WTC11 (cell line): ENCODE data around the gene TMEM80. TPM values are rescaled to one million over a fixed set of nuclear protein-coding genes. Genes with fewer than 3 reads are reported as not detected.

Source experiments
- ATAC-seq: fragments of 200-7000 bp; cut with Tn5 transposase; 2 replicates; pipeline ENCODE4 v1.10.0; 2021; ENCODE audit warnings: mild to moderate bottlenecking, moderate library complexity
- CTCF ChIA-PET: fragments of 300-600 bp; sonication (Branson Sonifier 250); formaldehyde crosslinking; loops from one replicate; lab custom pipeline; 2021; ENCODE audit warnings: antibody characterized with exemption; lab: Charles Lee
- POLR2A ChIA-PET: fragments of 350-600 bp; sonication (Branson Sonifier 250); formaldehyde crosslinking; loops from one replicate; lab custom pipeline; 2021; ENCODE audit warnings: antibody characterized with exemption; lab: Charles Lee
- DNase-seq: peaks from one replicate; pipeline ENCODE4 v3.0.0; 2021; ENCODE audit warnings: low spot score
- H3K27ac Mint-ChIP-seq: 2 replicates; pipeline ENCODE4 v1.8.0; 2021; ENCODE audit warnings: mixed read lengths
- H3K27me3 Mint-ChIP-seq: 2 replicates; pipeline ENCODE4 v1.8.0; 2021; ENCODE audit warnings: low read depth, mild to moderate bottlenecking, moderate library complexity, mixed read lengths
- H3K36me3 Mint-ChIP-seq: 2 replicates; pipeline ENCODE4 v1.8.0; 2021; ENCODE audit warnings: mixed read lengths
- H3K4me1 Mint-ChIP-seq: 2 replicates; pipeline ENCODE4 v1.8.0; 2022; ENCODE audit warnings: mixed read lengths
- H3K4me3 Mint-ChIP-seq: 2 replicates; pipeline ENCODE4 v1.8.0; 2021; ENCODE audit warnings: mild to moderate bottlenecking, moderate library complexity, mixed read lengths
- H3K9me3 Mint-ChIP-seq: 2 replicates; pipeline ENCODE4 v1.8.0; 2021; ENCODE audit warnings: mixed read lengths
- AFF4 ChIP-seq: sonication (generic); formaldehyde crosslinking; IDR thresholded peaks from 2 replicates; pipeline ENCODE4 v1.8.1; 2023; ENCODE audit warnings: mild to moderate bottlenecking, missing genetic modification reagents, borderline replicate concordance
- ATF6 ChIP-seq: sonication (generic); formaldehyde crosslinking; IDR thresholded peaks from 2 replicates; pipeline ENCODE4 v1.8.1; 2023; ENCODE audit warnings: mild to moderate bottlenecking, missing genetic modification reagents
- CBFB ChIP-seq: sonication (generic); formaldehyde crosslinking; IDR thresholded peaks from 2 replicates; pipeline ENCODE4 v1.8.1; 2022; ENCODE audit warnings: mild to moderate bottlenecking, low read depth, missing genetic modification reagents
- ESRRA ChIP-seq: sonication (generic); formaldehyde crosslinking; IDR thresholded peaks from 2 replicates; pipeline ENCODE4 v1.8.1; 2022; ENCODE audit warnings: mild to moderate bottlenecking, missing genetic modification reagents, borderline replicate concordance
- ETV6 ChIP-seq: sonication (generic); formaldehyde crosslinking; IDR thresholded peaks from 2 replicates; pipeline ENCODE4 v1.8.1; 2022; ENCODE audit warnings: mild to moderate bottlenecking, missing genetic modification reagents
- GABPB1 ChIP-seq: sonication (generic); formaldehyde crosslinking; IDR thresholded peaks from 2 replicates; pipeline ENCODE4 v1.8.1; 2023; ENCODE audit warnings: mild to moderate bottlenecking, missing genetic modification reagents
- HMGA2 ChIP-seq: fragments of 250-450 bp; sonication (Bioruptor Pico); IDR thresholded peaks from 2 replicates; pipeline ENCODE4 v1.4.0; 2021; ENCODE audit warnings: mild to moderate bottlenecking, moderate library complexity
- PRDM15 ChIP-seq: sonication (generic); formaldehyde crosslinking; IDR thresholded peaks from 2 replicates; pipeline ENCODE4 v1.8.0; 2022; ENCODE audit warnings: missing genetic modification reagents
- SOX15 ChIP-seq: fragments of 250-450 bp; sonication (Bioruptor Pico); IDR thresholded peaks from 2 replicates; pipeline ENCODE4 v1.9.0; 2021; ENCODE audit warnings: mild to moderate bottlenecking
- USF1 ChIP-seq: sonication (generic); formaldehyde crosslinking; IDR thresholded peaks from 2 replicates; pipeline ENCODE4 v1.8.0; 2022; ENCODE audit warnings: mild to moderate bottlenecking, missing genetic modification reagents
- ZNF281 ChIP-seq: sonication (generic); formaldehyde crosslinking; IDR thresholded peaks from 2 replicates; pipeline ENCODE4 v1.8.0; 2023; ENCODE audit warnings: mild to moderate bottlenecking, missing genetic modification reagents
- total RNA-seq: library from RNA; stranded (reverse); gene quantifications from 3 replicates; pipeline ENCODE4 v1.2.3, GENCODE V29; 2021

TMEM80 gene
- total RNA-seq, 1 experiment from 2014 or later, result 23.4 TPM

- TF ChIP-seq AFF4 (CRISPR knock-in tag), result no peak
- no peak for TF ChIP-seq GABPB1 (CRISPR knock-in tag)
- no peak for TF ChIP-seq ATF6 (CRISPR knock-in tag)
- no peak for TF ChIP-seq ESRRA (CRISPR knock-in tag)
Measured at GRCh38 chr11:709109-709997, 13.7 kb downstream of the TMEM80 start (continued).

- ChIA-PET CTCF (interaction anchor here (0.6 kb wide), 1 partner anchor 130 kb away, joined by 3 read pairs; no protein-coding TSS in a partner anchor), POLR2A (no interaction called here)
- no peak for DNase-seq
- no peak overlapping the region for H3K4me3 Mint-ChIP-seq
- peaks cover 16% of the 10 kb centered on the region for H3K4me1 Mint-ChIP-seq
- H3K36me3 Mint-ChIP-seq, result peaks cover 5% of the 10 kb centered on the region; the same call in 1 of the 2 replicates
- H3K27me3 Mint-ChIP-seq, result peaks cover 6% of the 10 kb centered on the region
- H3K27ac Mint-ChIP-seq, result no peak overlapping the region
- H3K9me3 Mint-ChIP-seq, result peaks cover 7% of the 10 kb centered on the region
- ATAC-seq, result no peak
- TF ChIP-seq ZNF281 (CRISPR knock-in tag) (no peak), CBFB (CRISPR knock-in tag) (no peak), HMGA2 (CRISPR knock-in tag) (peak; percentile 99)
Measured at GRCh38 chr11:714436-714835, 18.8 kb downstream of the TMEM80 start.

GRCh38 chr11:719214-720016 lies 23.8 kb downstream of the TMEM80 start:
- H3K9me3 Mint-ChIP-seq, result peaks cover 7% of the 10 kb centered on the region
- POLR2A ChIA-PET, result interaction anchor here (1.7 kb wide), 1 partner anchor 12 kb away, joined by 6 read pairs; no protein-coding TSS in a partner anchor

More at GRCh38 chr11:719214-720016, 23.8 kb downstream of the TMEM80 start:
- H3K36me3 Mint-ChIP-seq, result peaks cover 5% of the 10 kb centered on the region; the same call in 1 of the 2 replicates
- peaks cover 8% of the 10 kb centered on the region for H3K4me1 Mint-ChIP-seq
- peak overlapping the region; percentile 47; the same call in 1 of the 2 replicates for H3K4me3 Mint-ChIP-seq
- ATAC-seq, result no peak
- CTCF ChIA-PET, result interaction anchor here (0.8 to 2.9 kb wide), 3 partner anchors 12 to 165 kb away, joined by 3 to 20 read pairs (median 11); partner anchors contain the start of genes DEAF1 and TMEM80
- TF ChIP-seq USF1 (CRISPR knock-in tag) (no peak), ETV6 (CRISPR knock-in tag) (no peak), ATF6 (CRISPR knock-in tag) (no peak), PRDM15 (CRISPR knock-in tag) (no peak), SOX15 (CRISPR knock-in tag) (no peak)
- TF ChIP-seq, all 79 proteins: peak for 0
- Mint-ChIP-seq H3K27me3 (peaks cover 12% of the 10 kb centered on the region), H3K27ac (no peak overlapping the region)
- no peak for DNase-seq
